A549 treated with dexamethasone at 1 μM for 4 hours (cell line): ENCODE data around the gene MOXD1. TPM values are rescaled to one million over a fixed set of nuclear protein-coding genes. Genes with fewer than 3 reads are reported as not detected.

Experiments
- total RNA-seq: library from RNA; stranded (reverse); fragments of 200-300 nt; extraction: Qiagen RNA extraction; gene quantifications from 5 replicates; pipeline ENCODE4 v1.2.3, GENCODE V29; 2022

The MOXD1 gene
- 1.2 to 1.7 TPM (median 1.5 TPM) in 5 replicates for total RNA-seq

GRCh38 chr6:132400883-132401617 lies at the start of gene MOXD1:
MOXD1 (minus strand) TSS chr6:132401475; CDS start chr6:132401426, 49 bp downstream.

Other genes starting within 250 kb of the MOXD1 start
- gene STX7, start 111.6 kb upstream of the MOXD1 start, total RNA-seq = 20.6 to 26.0 TPM (median 24.4 TPM) in 5 replicates
- not detected in 5 replicates for gene TAAR9, start 136.8 kb upstream of the MOXD1 start, total RNA-seq
- not detected in 5 replicates for gene TAAR8, start 151.2 kb upstream of the MOXD1 start, total RNA-seq
- gene TAAR6, start 168.8 kb upstream of the MOXD1 start, total RNA-seq = not detected in 5 replicates
- not detected in 5 replicates for gene TAAR5, start 188.3 kb upstream of the MOXD1 start, total RNA-seq
- not detected in 5 replicates for gene TAAR2, start 222.8 kb upstream of the MOXD1 start, total RNA-seq